ENCODE measurements around the gene SECISBP2L.

SECISBP2L gene

DNA sequence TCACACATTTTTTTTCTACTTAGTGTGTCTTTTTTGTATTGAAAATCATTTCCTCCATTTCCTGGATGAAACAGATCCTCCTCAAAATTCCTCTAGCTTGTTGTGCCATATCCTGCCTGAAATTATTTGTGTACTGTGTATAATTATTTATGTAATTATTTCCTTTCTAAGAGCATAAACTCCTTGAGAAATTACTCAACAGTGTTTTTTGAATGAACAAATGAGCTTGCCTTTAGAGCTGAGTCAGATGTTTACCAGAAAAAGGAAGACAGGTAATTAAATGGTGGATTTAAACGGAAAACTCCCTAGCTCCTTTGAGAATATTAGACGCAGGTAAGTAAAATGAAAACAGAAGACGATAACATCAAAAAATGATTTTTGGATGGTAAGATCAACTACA, 13.2 kb upstream of the SECISBP2L start:
- Histone ChIP-seq H3K4me1 (ENCODE audit: control insufficient read depth in 2 of 2, insufficient read depth in 2 of 2, low read length in 2 of 2) (no peaks in the 10 kb centered on the region), H3K27me3 (ENCODE audit: control insufficient read depth in 2 of 2, insufficient read depth in 2 of 2, low read length in 2 of 2) (no peaks in the 10 kb centered on the region), H3K36me3 (ENCODE audit: control insufficient read depth in 2 of 2, insufficient read depth in 2 of 2, low read length in 2 of 2) (no peaks in the 10 kb centered on the region), H3K4me3 (ENCODE audit: low read length in 2 of 2) (no peak overlapping the region), H3K9me3 (ENCODE audit: control insufficient read depth in 2 of 2, low read length in 2 of 2) (no peaks in the 10 kb centered on the region), H3K9ac (ENCODE audit: low read depth in 1 of 2, low read length in 2 of 2) (no peak overlapping the region), H3K27ac (ENCODE audit: low read depth in 2 of 2, low read length in 2 of 2) (no peak overlapping the region)

DNA sequence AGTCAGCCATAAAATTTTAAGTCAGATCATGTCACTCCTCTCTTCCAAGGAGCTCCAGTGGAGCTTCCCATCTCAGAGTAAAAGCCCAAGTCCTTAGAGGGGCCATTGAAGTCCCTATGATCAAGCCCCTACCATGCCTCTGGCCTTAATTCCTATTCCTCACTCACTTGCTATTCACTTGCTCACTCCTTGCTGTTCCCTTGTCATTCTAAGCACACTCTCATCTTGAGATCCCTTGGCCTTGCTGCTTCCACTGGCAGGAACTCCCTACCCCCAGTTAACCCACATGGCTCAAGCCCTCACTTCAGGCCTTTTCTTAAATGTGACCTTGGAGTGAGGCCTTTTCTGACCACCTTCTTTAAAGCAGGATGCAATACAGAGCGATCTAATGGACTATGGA, 12.3 kb upstream of the SECISBP2L start:
- Histone ChIP-seq H3K4me1 (ENCODE audit: control insufficient read depth in 2 of 2, insufficient read depth in 2 of 2, low read length in 2 of 2) (no peaks in the 10 kb centered on the region), H3K9ac (ENCODE audit: low read depth in 1 of 2, low read length in 2 of 2) (no peak overlapping the region), H3K27me3 (ENCODE audit: control insufficient read depth in 2 of 2, insufficient read depth in 2 of 2, low read length in 2 of 2) (no peaks in the 10 kb centered on the region), H3K9me3 (ENCODE audit: control insufficient read depth in 2 of 2, low read length in 2 of 2) (no peaks in the 10 kb centered on the region), H3K36me3 (ENCODE audit: control insufficient read depth in 2 of 2, insufficient read depth in 2 of 2, low read length in 2 of 2) (no peaks in the 10 kb centered on the region), H3K4me3 (ENCODE audit: low read length in 2 of 2) (no peak overlapping the region), H3K27ac (ENCODE audit: low read depth in 2 of 2, low read length in 2 of 2) (no peak overlapping the region)

DNA sequence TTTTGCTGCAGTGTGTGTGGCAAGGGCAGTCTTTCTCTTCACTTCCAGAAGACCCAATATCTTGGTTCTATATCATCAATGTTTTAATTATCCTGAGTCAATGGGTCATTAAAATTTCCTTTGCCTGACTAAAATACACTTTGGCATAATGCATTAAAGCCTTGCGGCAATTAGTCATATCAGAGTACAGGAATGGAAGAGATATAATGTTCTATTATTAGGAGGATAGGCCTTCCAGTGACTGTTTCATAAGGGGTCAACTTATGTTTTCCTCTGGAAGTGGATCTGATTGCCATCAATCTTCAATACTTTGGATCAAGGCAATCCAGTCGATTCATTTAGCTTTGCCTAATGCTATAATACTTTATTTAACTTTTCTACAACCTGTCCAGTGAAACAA, 9.4 kb upstream of the SECISBP2L start:
- no peak overlapping the region for H3K4me3 ChIP-seq (ENCODE audit: low read length in 2 of 2)
- H3K27ac ChIP-seq (ENCODE audit: low read depth in 2 of 2, low read length in 2 of 2), result no peak overlapping the region
- H3K9ac ChIP-seq (ENCODE audit: low read depth in 1 of 2, low read length in 2 of 2), result no peak overlapping the region
- no peaks in the 10 kb centered on the region for H3K36me3 ChIP-seq (ENCODE audit: control insufficient read depth in 2 of 2, insufficient read depth in 2 of 2, low read length in 2 of 2)
- H3K4me1 ChIP-seq (ENCODE audit: control insufficient read depth in 2 of 2, insufficient read depth in 2 of 2, low read length in 2 of 2), result no peaks in the 10 kb centered on the region
- no peaks in the 10 kb centered on the region for H3K9me3 ChIP-seq (ENCODE audit: control insufficient read depth in 2 of 2, low read length in 2 of 2)
- no peaks in the 10 kb centered on the region for H3K27me3 ChIP-seq (ENCODE audit: control insufficient read depth in 2 of 2, insufficient read depth in 2 of 2, low read length in 2 of 2)

DNA sequence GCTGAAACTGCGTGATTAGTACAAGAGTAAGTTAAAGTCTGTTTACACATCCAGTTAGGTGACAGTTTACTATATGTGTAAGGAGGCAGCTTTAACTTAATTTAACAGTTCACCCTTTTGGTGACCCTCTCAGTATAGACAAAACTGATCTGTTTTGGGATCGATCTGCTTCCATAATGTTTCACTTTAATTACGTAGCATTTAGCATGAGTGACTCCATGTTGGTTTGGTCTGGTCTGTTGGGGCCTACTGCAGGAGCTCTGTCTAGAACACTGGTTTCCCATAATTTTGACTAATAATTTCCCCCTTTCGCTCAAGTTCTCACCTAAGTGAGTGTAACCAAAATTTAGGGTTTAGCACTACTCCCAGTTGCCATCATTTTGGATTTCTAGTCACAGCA, 6.4 kb upstream of the SECISBP2L start:
- Histone ChIP-seq H3K4me1 (ENCODE audit: control insufficient read depth in 2 of 2, insufficient read depth in 2 of 2, low read length in 2 of 2) (no peaks in the 10 kb centered on the region), H3K36me3 (ENCODE audit: control insufficient read depth in 2 of 2, insufficient read depth in 2 of 2, low read length in 2 of 2) (no peaks in the 10 kb centered on the region), H3K27ac (ENCODE audit: low read depth in 2 of 2, low read length in 2 of 2) (no peak overlapping the region), H3K9me3 (ENCODE audit: control insufficient read depth in 2 of 2, low read length in 2 of 2) (no peaks in the 10 kb centered on the region), H3K4me3 (ENCODE audit: low read length in 2 of 2) (no peak overlapping the region), H3K27me3 (ENCODE audit: control insufficient read depth in 2 of 2, insufficient read depth in 2 of 2, low read length in 2 of 2) (no peaks in the 10 kb centered on the region), H3K9ac (ENCODE audit: low read depth in 1 of 2, low read length in 2 of 2) (no peak overlapping the region)

DNA sequence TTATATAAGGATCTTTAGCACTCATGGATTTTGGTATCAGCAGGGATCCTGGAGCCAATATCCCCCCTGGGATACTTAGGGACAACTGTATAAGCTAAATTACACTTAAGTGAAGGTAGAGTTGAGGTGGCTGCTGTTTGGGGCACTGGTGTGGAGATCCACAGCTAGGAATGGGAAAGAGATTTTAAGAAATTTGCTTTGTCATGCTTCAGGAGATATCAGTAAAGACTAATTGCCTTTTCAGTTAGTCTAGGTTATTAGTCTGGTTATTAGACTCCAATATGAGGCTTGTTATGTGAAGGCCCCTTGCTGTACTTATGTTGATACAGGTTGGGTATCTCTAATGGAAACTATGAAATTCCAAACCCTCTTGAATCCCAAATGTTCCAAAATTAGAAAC, 1.2 kb upstream of the SECISBP2L start:
- H3K9me3 ChIP-seq (ENCODE audit: control insufficient read depth in 2 of 2, low read length in 2 of 2), result no peaks in the 10 kb centered on the region
- no peaks in the 10 kb centered on the region for H3K27me3 ChIP-seq (ENCODE audit: control insufficient read depth in 2 of 2, insufficient read depth in 2 of 2, low read length in 2 of 2)
- H3K36me3 ChIP-seq (ENCODE audit: control insufficient read depth in 2 of 2, insufficient read depth in 2 of 2, low read length in 2 of 2), result no peaks in the 10 kb centered on the region
- peaks cover 6 to 9% of the 10 kb centered on the region in 2 donors for H3K4me1 ChIP-seq (ENCODE audit: control insufficient read depth in 2 of 2, insufficient read depth in 2 of 2, low read length in 2 of 2)
- no peak overlapping the region for H3K9ac ChIP-seq (ENCODE audit: low read depth in 1 of 2, low read length in 2 of 2)
- H3K4me3 ChIP-seq (ENCODE audit: low read length in 2 of 2), result no peak overlapping the region
- no peak overlapping the region for H3K27ac ChIP-seq (ENCODE audit: low read depth in 2 of 2, low read length in 2 of 2)

DNA sequence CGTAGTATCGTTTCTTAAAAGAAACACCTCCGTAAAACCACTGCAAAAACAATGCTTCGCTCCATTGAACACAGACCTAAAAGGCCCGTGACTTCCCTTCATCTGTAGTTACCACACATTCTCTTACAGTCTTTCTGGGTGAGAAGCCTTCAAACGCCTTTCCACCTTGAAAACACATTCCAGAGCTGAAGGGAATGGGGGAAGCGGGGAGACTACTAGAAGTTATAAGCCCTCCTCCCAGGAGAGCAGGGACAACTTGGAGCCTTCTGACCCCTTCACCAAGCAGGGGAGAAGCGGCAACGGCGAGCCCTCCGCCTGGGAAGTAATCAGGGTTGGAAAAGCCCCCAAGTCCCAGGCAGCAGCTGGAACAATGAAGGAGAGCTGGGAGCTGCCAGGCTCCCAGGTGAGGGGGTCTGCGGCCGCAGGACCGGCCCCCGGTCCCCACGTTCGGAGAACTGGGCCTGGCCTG, 461 bp downstream of the SECISBP2L start:
- H3K9me3 ChIP-seq (ENCODE audit: control insufficient read depth in 2 of 2, low read length in 2 of 2), result no peaks in the 10 kb centered on the region
- H3K4me3 ChIP-seq (ENCODE audit: low read length in 2 of 2), result peak overlapping the region; percentile 91 to 97
- H3K4me1 ChIP-seq (ENCODE audit: control insufficient read depth in 2 of 2, insufficient read depth in 2 of 2, low read length in 2 of 2), result peaks cover 6 to 9% of the 10 kb centered on the region in 2 donors
- H3K27ac ChIP-seq (ENCODE audit: low read depth in 2 of 2, low read length in 2 of 2), result peak overlapping the region; percentile 77 to 78
- no peaks in the 10 kb centered on the region for H3K36me3 ChIP-seq (ENCODE audit: control insufficient read depth in 2 of 2, insufficient read depth in 2 of 2, low read length in 2 of 2)
- H3K9ac ChIP-seq (ENCODE audit: low read depth in 1 of 2, low read length in 2 of 2), result peak overlapping the region; percentile 89 to 95
- H3K27me3 ChIP-seq (ENCODE audit: control insufficient read depth in 2 of 2, insufficient read depth in 2 of 2, low read length in 2 of 2), result no peaks in the 10 kb centered on the region

DNA sequence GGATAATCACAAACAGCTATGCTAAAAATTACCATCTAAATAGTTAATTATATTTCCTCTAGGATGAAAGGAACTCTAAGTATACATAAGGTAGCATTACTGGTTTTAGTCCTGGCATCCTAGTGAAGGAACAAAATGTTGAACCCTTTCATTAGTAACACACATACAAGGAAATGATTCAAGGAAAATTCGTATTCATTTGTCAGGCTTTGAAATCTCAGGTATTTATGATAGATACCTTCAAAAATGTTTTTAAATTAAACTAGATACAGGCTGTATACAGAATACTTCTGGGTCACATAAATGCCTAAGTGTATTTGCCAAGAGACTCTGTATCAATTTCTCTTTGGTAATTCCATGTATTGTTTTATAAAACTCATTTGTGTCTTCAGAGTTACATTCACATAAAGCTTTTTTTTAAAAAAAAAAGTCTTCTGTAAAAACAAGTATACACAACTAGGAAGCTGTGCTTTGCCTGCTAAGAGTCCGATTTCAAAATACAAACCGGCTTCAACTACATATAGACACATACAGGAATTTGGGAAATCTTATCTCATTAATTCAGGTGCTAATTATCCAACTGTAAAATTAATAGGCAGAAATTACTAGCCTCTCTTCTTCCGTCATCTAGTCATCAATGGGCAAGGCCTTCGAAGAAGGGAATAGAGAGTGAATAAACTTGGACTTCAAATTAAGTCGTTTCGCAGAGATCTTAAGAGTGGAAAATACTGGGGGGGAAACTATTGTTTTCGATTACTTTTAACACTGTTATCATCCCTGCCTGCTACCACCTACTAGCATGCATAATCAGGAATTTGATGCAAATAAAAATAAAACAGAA, 1.3 kb downstream of the SECISBP2L start:
- peak overlapping the region; percentile 89 to 95 for H3K9ac ChIP-seq (ENCODE audit: low read depth in 1 of 2, low read length in 2 of 2)
- no peaks in the 10 kb centered on the region for H3K36me3 ChIP-seq (ENCODE audit: control insufficient read depth in 2 of 2, insufficient read depth in 2 of 2, low read length in 2 of 2)
- H3K27ac ChIP-seq (ENCODE audit: low read depth in 2 of 2, low read length in 2 of 2), result no peak overlapping the region
- H3K4me1 ChIP-seq (ENCODE audit: control insufficient read depth in 2 of 2, insufficient read depth in 2 of 2, low read length in 2 of 2), result peaks cover 6 to 9% of the 10 kb centered on the region in 2 donors
- H3K27me3 ChIP-seq (ENCODE audit: control insufficient read depth in 2 of 2, insufficient read depth in 2 of 2, low read length in 2 of 2), result no peaks in the 10 kb centered on the region
- peak overlapping the region; percentile 91 to 97 for H3K4me3 ChIP-seq (ENCODE audit: low read length in 2 of 2)
- no peaks in the 10 kb centered on the region for H3K9me3 ChIP-seq (ENCODE audit: control insufficient read depth in 2 of 2, low read length in 2 of 2)

DNA sequence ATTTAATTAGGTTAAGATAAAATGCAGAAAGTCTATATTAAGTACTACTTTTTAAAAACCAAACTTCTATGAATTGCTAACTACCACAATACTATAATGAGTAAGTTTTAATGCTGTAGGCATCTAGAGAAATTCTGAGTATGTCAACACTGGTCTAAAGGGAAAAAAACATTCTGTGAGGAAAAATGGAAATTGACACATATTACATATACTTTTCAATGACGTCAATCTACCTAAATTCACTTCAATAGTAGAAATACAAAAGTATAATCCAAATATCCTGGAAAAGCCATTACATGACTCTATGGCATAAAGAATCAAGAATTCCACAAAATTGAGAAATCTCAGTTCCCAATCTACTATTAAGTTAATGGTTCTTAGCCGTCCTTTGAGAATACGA, 2.2 kb downstream of the SECISBP2L start:
- H3K4me3 ChIP-seq (ENCODE audit: low read length in 2 of 2), result peak overlapping the region in 1 of 2 donors; percentile 97
- H3K36me3 ChIP-seq (ENCODE audit: control insufficient read depth in 2 of 2, insufficient read depth in 2 of 2, low read length in 2 of 2), result no peaks in the 10 kb centered on the region
- no peak overlapping the region for H3K9ac ChIP-seq (ENCODE audit: low read depth in 1 of 2, low read length in 2 of 2)
- H3K9me3 ChIP-seq (ENCODE audit: control insufficient read depth in 2 of 2, low read length in 2 of 2), result no peaks in the 10 kb centered on the region
- H3K27me3 ChIP-seq (ENCODE audit: control insufficient read depth in 2 of 2, insufficient read depth in 2 of 2, low read length in 2 of 2), result no peaks in the 10 kb centered on the region
- H3K4me1 ChIP-seq (ENCODE audit: control insufficient read depth in 2 of 2, insufficient read depth in 2 of 2, low read length in 2 of 2), result peaks cover 6 to 9% of the 10 kb centered on the region in 2 donors
- H3K27ac ChIP-seq (ENCODE audit: low read depth in 2 of 2, low read length in 2 of 2), result no peak overlapping the region

DNA sequence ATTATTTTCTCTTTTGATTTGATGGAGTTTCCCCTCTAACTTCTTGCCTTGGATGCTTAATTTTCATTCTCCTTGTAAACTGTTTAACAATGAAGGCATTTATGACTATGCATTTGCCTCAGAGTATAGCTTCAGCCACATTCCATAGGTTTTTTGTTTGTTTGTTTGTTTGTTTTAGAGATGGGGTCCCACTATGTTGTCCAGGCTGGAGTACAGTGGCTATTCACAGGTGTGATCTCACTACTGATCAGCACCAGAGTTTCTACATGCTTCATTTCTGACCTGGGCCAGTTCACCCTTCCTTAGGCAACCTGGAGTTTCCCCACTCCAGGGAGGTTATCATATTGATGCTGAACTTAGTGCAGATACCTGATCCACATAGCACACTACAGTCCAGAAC, 4.1 kb downstream of the SECISBP2L start:
- H3K36me3 ChIP-seq (ENCODE audit: control insufficient read depth in 2 of 2, insufficient read depth in 2 of 2, low read length in 2 of 2), result peaks cover 0 to 2% of the 10 kb centered on the region in 2 donors
- H3K9me3 ChIP-seq (ENCODE audit: control insufficient read depth in 2 of 2, low read length in 2 of 2), result no peaks in the 10 kb centered on the region
- no peak overlapping the region for H3K4me3 ChIP-seq (ENCODE audit: low read length in 2 of 2)
- no peak overlapping the region for H3K27ac ChIP-seq (ENCODE audit: low read depth in 2 of 2, low read length in 2 of 2)
- no peak overlapping the region for H3K9ac ChIP-seq (ENCODE audit: low read depth in 1 of 2, low read length in 2 of 2)
- H3K27me3 ChIP-seq (ENCODE audit: control insufficient read depth in 2 of 2, insufficient read depth in 2 of 2, low read length in 2 of 2), result no peaks in the 10 kb centered on the region
- peaks cover 6 to 9% of the 10 kb centered on the region in 2 donors for H3K4me1 ChIP-seq (ENCODE audit: control insufficient read depth in 2 of 2, insufficient read depth in 2 of 2, low read length in 2 of 2)

DNA sequence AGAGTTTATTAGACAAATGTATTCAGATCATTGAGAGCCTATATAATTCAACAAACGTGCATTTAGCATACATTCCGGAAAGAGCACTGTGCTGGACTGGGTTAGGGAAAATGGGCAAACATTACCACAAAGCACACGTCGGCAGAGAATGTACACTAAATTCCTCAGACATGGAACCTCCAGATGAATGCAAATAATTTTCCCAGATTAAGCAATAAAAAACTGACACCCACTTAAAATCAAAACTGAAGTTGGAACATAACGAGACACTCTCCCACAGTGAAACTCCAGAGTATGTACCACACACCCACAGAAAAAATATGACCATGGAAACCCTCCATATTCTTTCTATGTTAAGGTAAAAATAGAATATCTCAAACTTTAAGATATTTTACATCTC, 4.8 kb downstream of the SECISBP2L start:
- no peaks in the 10 kb centered on the region for H3K9me3 ChIP-seq (ENCODE audit: control insufficient read depth in 2 of 2, low read length in 2 of 2)
- no peak overlapping the region for H3K9ac ChIP-seq (ENCODE audit: low read depth in 1 of 2, low read length in 2 of 2)
- no peak overlapping the region for H3K4me3 ChIP-seq (ENCODE audit: low read length in 2 of 2)
- H3K36me3 ChIP-seq (ENCODE audit: control insufficient read depth in 2 of 2, insufficient read depth in 2 of 2, low read length in 2 of 2), result peaks cover 0 to 2% of the 10 kb centered on the region in 2 donors
- H3K4me1 ChIP-seq (ENCODE audit: control insufficient read depth in 2 of 2, insufficient read depth in 2 of 2, low read length in 2 of 2), result peaks cover 10 to 14% of the 10 kb centered on the region in 2 donors
- H3K27me3 ChIP-seq (ENCODE audit: control insufficient read depth in 2 of 2, insufficient read depth in 2 of 2, low read length in 2 of 2), result no peaks in the 10 kb centered on the region
- H3K27ac ChIP-seq (ENCODE audit: low read depth in 2 of 2, low read length in 2 of 2), result no peak overlapping the region
